Fibroblast of lung (primary cell): ENCODE measurements around the gene ANKS6. TPM values are rescaled to one million over a fixed set of nuclear protein-coding genes. Genes with fewer than 3 reads are reported as not detected.

ENCODE experiments used
- DNase-seq, 2 donors: peaks; one replicate each; pipeline versions ENCODE4 v3.0.0 to v3.0.0-alpha.2; 2010; ENCODE audit warnings: low read depth in 2 of 2
- H2AFZ ChIP-seq: 2 replicates; pipeline ENCODE4 v1.5.1; 2012; ENCODE audit warnings: low read length, control low read depth, inconsistent platforms
- H3K27ac ChIP-seq: 2 replicates; pipeline ENCODE4 v1.5.1; 2011; ENCODE audit warnings: low read length, control low read depth; ENCODE audit not compliant: insufficient read depth
- H3K27me3 ChIP-seq: 2 replicates; pipeline ENCODE4 v1.5.1; 2011; ENCODE audit warnings: mild to moderate bottlenecking, low read length; ENCODE audit not compliant: control insufficient read depth, insufficient read depth
- H3K36me3 ChIP-seq: 2 replicates; pipeline ENCODE4 v1.5.1; 2011; ENCODE audit warnings: low read length; ENCODE audit not compliant: control insufficient read depth, insufficient read depth
- H3K4me1 ChIP-seq: 2 replicates; pipeline ENCODE4 v1.5.1; 2011; ENCODE audit warnings: low read length; ENCODE audit not compliant: control insufficient read depth, insufficient read depth; ENCODE audit errors: extremely low read depth
- H3K4me2 ChIP-seq: 2 replicates; pipeline ENCODE4 v1.5.1; 2011; ENCODE audit warnings: low read length, control low read depth; ENCODE audit not compliant: insufficient read depth; ENCODE audit errors: extremely low read depth
- H3K4me3 ChIP-seq, 4 experiments: fragments of 200-600 bp in 1 of 4; sonication (generic) in 1 of 4; replicated peaks in 1 of 4; 2 replicates each; pipeline ENCODE4 v1.5.1; 2011 to 2016; ENCODE audit warnings: low read length in 4 of 4, low read depth in 3 of 4, mild to moderate bottlenecking in 3 of 4, control low read depth in 2 of 4, inconsistent platforms in 1 of 4, mixed read lengths in 1 of 4; ENCODE audit not compliant: insufficient read depth in 1 of 4; ENCODE audit errors: control extremely low read depth in 1 of 4
- H3K79me2 ChIP-seq: 2 replicates; pipeline ENCODE4 v1.5.1; 2012; ENCODE audit warnings: mild to moderate bottlenecking, low read length, inconsistent platforms; ENCODE audit not compliant: control insufficient read depth, insufficient read depth
- H3K9ac ChIP-seq: 2 replicates; pipeline ENCODE4 v1.5.1; 2011; ENCODE audit warnings: mild to moderate bottlenecking, low read length, control low read depth; ENCODE audit not compliant: insufficient read depth
- H3K9me3 ChIP-seq: 2 replicates; pipeline ENCODE4 v1.5.1; 2012; ENCODE audit warnings: low read depth, low read length; ENCODE audit not compliant: control insufficient read depth, insufficient read depth
- H4K20me1 ChIP-seq: 2 replicates; pipeline ENCODE4 v1.5.1; 2011; ENCODE audit warnings: low read length; ENCODE audit not compliant: control insufficient read depth, insufficient read depth; ENCODE audit errors: extremely low read depth
- EZH2 ChIP-seq: IDR thresholded peaks from 2 replicates; pipeline ENCODE4 v1.5.1; 2012; ENCODE audit warnings: low read length, control low read depth, mild to moderate bottlenecking; ENCODE audit errors: missing control alignments
- polyA plus RNA-seq, 2 donors: library from polyadenylated mRNA; depleted of rRNA in 1 of 2; stranded (reverse) in 1 of 2; unstranded in 1 of 2; fragments of >200 nt; gene quantifications; 2 replicates each; pipeline ENCODE4 v1.2.1, GENCODE V29; 2011 to 2012; ENCODE audit warnings: missing spikeins in 1 of 2
- total RNA-seq: library from RNA; depleted of rRNA; stranded (reverse); fragments of >200 nt; gene quantifications from 2 replicates; pipeline ENCODE4 v1.2.1, GENCODE V29; 2014
- TF ChIP-seq, protein P1 (sequence below), 2 donors: IDR thresholded peaks in 1 of 2; conservative IDR thresholded peaks in 1 of 2; 1 replicate in 1 of 2; 2 replicates in 1 of 2; pipeline ENCODE4 v1.5.1; 2011 to 2012; ENCODE audit warnings: low read length in 2 of 2, control low read depth in 1 of 2, inconsistent platforms in 1 of 2, low read depth in 1 of 2, mild to moderate bottlenecking in 1 of 2

Gene ANKS6
- total and polyA plus RNA-seq, 2 donors (not counting 1 experiment from before 2014, with no cell fraction given) = 7.3 to 9.6 TPM

DNA sequence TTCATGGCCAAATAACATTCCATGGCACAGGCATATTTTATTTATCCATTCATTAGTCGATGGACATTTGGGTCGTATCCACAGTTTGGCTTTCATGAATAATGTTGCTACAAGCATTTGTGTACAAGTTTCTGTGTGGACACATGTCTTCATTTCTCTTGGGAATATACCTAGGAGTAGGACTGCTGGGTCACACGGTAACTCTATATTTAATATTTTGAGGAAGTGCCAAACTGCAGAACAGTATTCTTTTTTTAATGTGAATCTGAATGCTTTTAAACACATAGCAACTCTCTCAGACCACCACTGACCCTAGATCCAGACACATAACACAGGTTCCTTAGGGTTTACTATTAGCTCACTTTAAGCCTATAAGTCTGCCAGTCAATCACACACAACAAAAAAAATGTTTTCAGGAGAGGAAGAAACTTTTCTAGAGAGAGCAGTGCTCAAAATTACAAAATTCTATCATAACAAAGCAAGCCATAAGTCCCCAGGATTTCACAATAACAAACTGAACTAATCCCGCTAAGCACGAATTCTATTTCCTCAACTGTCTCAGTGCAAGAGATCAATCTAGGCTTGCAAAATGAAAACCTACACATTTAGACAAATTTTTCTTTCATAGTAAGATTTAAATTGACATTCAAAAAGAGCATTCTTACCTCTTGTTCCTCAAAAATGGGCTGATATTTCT lies 45.8 kb downstream of the ANKS6 start:
- no peak overlapping the region for H3K27ac ChIP-seq
- no peaks in the 10 kb centered on the region for H3K36me3 ChIP-seq

DNA sequence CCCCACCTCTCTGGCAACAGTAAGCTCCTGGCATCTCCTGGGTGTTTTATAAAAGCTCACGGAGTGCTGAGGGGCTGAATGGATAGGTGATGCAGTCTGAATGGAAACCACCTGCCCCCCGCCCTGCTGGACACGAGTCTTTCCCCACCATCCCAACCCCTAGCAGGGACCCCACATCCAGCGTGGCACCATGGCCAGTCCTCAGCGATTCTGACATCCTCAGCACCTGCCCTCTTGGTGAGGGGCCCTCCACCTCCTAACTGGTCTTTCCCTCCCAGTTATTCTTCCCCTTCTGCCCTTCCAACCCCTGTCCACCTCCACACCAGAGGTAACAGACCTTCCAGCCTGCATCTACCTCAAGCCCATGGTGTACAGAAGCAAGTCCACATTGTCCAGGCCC lies 48.9 kb downstream of the ANKS6 start:
- no peaks in the 10 kb centered on the region for H3K9me3 ChIP-seq
- no peak overlapping the region for H2AFZ ChIP-seq
- no peak for DNase-seq
- no peaks in the 10 kb centered on the region for H3K27me3 ChIP-seq
- no peaks in the 10 kb centered on the region for H3K79me2 ChIP-seq
- H3K27ac ChIP-seq = no peak overlapping the region
- no peak overlapping the region for H3K4me3 ChIP-seq
- no peak overlapping the region for H3K9ac ChIP-seq
- H3K36me3 ChIP-seq = no peaks in the 10 kb centered on the region
- H3K4me1 ChIP-seq = no peaks in the 10 kb centered on the region
- H4K20me1 ChIP-seq = no peaks in the 10 kb centered on the region
- no peak overlapping the region for H3K4me2 ChIP-seq
- TF ChIP-seq, protein P1, sequence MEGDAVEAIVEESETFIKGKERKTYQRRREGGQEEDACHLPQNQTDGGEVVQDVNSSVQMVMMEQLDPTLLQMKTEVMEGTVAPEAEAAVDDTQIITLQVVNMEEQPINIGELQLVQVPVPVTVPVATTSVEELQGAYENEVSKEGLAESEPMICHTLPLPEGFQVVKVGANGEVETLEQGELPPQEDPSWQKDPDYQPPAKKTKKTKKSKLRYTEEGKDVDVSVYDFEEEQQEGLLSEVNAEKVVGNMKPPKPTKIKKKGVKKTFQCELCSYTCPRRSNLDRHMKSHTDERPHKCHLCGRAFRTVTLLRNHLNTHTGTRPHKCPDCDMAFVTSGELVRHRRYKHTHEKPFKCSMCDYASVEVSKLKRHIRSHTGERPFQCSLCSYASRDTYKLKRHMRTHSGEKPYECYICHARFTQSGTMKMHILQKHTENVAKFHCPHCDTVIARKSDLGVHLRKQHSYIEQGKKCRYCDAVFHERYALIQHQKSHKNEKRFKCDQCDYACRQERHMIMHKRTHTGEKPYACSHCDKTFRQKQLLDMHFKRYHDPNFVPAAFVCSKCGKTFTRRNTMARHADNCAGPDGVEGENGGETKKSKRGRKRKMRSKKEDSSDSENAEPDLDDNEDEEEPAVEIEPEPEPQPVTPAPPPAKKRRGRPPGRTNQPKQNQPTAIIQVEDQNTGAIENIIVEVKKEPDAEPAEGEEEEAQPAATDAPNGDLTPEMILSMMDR (conservative IDR thresholded peaks at IDR 0.05 in 1 of 2, IDR thresholded peaks at IDR 0.05 in 1 of 2; ENCODE audit: low read depth in 1 of 2, low read length in 2 of 2) = no peak
- TF ChIP-seq EZH2 = no peak

More for the DNA sequence above, 45.8 kb downstream of the ANKS6 start:
- Histone ChIP-seq H3K4me1 (no peaks in the 10 kb centered on the region), H2AFZ (no peak overlapping the region), H3K79me2 (no peaks in the 10 kb centered on the region), H4K20me1 (no peaks in the 10 kb centered on the region), H3K4me3 (no peak overlapping the region), H3K27me3 (no peaks in the 10 kb centered on the region), H3K9ac (no peak overlapping the region), H3K9me3 (no peaks in the 10 kb centered on the region), H3K4me2 (no peak overlapping the region)
- TF ChIP-seq, protein P1 (conservative IDR thresholded peaks at IDR 0.05 in 1 of 2, IDR thresholded peaks at IDR 0.05 in 1 of 2; ENCODE audit: low read depth in 1 of 2, low read length in 2 of 2) = no peak
- TF ChIP-seq EZH2 = no peak
- no peak for DNase-seq

- no peak overlapping the region for H3K4me3 ChIP-seq
- H3K4me1 ChIP-seq = peaks cover 2% of the 10 kb centered on the region
- H3K79me2 ChIP-seq = no peaks in the 10 kb centered on the region
- H4K20me1 ChIP-seq = no peaks in the 10 kb centered on the region
- H3K27ac ChIP-seq = no peak overlapping the region
- H3K4me2 ChIP-seq = no peak overlapping the region
- TF ChIP-seq, protein P1 (conservative IDR thresholded peaks at IDR 0.05 in 1 of 2, IDR thresholded peaks at IDR 0.05 in 1 of 2; ENCODE audit: low read depth in 1 of 2, low read length in 2 of 2) = no peak
- no peak for TF ChIP-seq EZH2
- DNase-seq = no peak
- H3K9me3 ChIP-seq = no peaks in the 10 kb centered on the region
- no peak overlapping the region for H2AFZ ChIP-seq
- no peaks in the 10 kb centered on the region for H3K27me3 ChIP-seq
- H3K36me3 ChIP-seq = no peaks in the 10 kb centered on the region
- H3K9ac ChIP-seq = no peak overlapping the region
These were observed 50.9 kb downstream of the ANKS6 start for GRCh38 chr9:98745470-98745869.
